ENCODE measurements around the gene GLYR1.

- TF ChIP-seq, protein P1, sequence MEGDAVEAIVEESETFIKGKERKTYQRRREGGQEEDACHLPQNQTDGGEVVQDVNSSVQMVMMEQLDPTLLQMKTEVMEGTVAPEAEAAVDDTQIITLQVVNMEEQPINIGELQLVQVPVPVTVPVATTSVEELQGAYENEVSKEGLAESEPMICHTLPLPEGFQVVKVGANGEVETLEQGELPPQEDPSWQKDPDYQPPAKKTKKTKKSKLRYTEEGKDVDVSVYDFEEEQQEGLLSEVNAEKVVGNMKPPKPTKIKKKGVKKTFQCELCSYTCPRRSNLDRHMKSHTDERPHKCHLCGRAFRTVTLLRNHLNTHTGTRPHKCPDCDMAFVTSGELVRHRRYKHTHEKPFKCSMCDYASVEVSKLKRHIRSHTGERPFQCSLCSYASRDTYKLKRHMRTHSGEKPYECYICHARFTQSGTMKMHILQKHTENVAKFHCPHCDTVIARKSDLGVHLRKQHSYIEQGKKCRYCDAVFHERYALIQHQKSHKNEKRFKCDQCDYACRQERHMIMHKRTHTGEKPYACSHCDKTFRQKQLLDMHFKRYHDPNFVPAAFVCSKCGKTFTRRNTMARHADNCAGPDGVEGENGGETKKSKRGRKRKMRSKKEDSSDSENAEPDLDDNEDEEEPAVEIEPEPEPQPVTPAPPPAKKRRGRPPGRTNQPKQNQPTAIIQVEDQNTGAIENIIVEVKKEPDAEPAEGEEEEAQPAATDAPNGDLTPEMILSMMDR (optimal IDR thresholded peaks at IDR 0.05 in 1 of 3, IDR thresholded peaks at IDR 0.05 in 1 of 3, conservative IDR thresholded peaks at IDR 0.05 in 1 of 3; ENCODE audit: extremely low read depth in 1 of 3, insufficient read depth in 2 of 3, low read length in 3 of 3) = no peak
- no peak for TF ChIP-seq EZH2 (IDR thresholded peaks at IDR 0.05; ENCODE audit: low read length)
Observed at GRCh38 chr16:4783251-4783950, 63.7 kb downstream of the GLYR1 start.
